Measurements from ENCODE around the gene TM4SF4.
A peak's percentile ranks its signal among the peaks of the same experiment; 100 is the strongest.

TM4SF4 gene

GRCh38 chr3:149455366-149455765, 19.1 kb upstream of the TM4SF4 start:
- DNase-seq (ENCODE audit: low spot score) = no peak

GRCh38 chr3:149455989-149456388, 18.5 kb upstream of the TM4SF4 start:
- no peak for DNase-seq (ENCODE audit: low spot score)

GRCh38 chr3:149459491-149460059, 14.9 kb upstream of the TM4SF4 start:
- DNase-seq (ENCODE audit: low spot score) = no peak

DNA sequence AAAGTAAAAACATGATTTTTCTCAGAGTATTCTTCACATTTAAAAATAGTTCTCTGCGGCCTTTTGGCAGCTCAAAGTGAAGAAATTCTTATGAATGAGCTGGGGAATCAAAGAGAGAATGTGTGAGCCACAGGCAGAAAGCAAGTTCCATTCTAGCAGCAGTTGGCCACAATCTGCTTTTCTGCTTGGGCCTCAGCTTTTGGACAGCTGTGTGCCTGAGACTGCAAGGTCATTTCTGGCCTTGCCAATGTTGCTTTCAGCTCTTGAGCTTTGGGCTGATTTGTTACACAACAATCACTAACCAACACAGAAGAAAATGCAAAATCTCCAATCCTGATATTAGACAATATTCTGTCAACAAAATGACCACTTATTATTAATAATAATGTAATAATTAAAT, 14.4 kb upstream of the TM4SF4 start:
- peak; percentile 40 for DNase-seq (ENCODE audit: low spot score)

DNA sequence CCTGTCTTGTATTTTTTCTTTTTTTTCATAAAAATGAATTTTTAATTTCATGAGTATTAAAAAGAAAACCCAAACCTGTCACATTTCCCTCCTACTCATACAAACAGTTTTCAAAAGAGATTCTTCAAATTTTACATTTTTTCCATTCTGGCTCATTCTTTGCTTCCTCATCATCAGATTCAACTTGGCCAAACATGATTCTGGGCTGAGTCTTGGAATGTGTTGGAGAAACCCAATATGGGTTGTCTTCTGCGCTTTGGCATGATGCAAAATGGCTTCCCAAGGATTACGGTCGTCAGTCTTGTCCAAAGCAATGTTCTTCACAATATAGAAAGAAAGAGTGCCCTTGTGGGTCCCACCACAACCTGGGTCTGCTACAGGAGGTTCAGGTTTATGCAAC, 12.4 kb upstream of the TM4SF4 start:
- no peak for DNase-seq (ENCODE audit: low spot score)

DNA sequence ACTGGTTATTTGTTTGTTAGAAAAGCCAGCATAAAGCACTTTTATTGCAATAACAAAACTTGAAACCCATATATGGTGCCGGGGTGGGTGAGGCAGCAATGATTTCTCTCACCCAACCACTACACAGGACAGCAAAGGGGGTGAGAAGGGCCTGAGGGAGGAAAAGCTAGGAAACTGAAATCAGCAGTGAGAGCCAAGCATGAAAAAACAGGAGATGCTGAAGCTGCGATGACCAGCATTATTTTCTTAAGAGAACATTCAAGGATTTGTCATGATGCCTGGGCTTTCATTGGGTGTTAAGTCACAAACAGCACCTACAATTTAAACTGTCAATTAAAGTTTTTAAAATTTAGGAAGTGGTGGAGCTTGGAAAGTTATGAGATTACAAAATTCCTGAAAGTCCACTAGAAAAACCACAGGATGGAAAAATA, 11.9 kb upstream of the TM4SF4 start:
- DNase-seq (ENCODE audit: low spot score) = no peak

GRCh38 chr3:149463921-149464320, 10.6 kb upstream of the TM4SF4 start:
- DNase-seq (ENCODE audit: low spot score) = no peak

- DNase-seq (ENCODE audit: low spot score) = no peak
Observed at GRCh38 chr3:149464542-149465328, 9.8 kb upstream of the TM4SF4 start.

DNA sequence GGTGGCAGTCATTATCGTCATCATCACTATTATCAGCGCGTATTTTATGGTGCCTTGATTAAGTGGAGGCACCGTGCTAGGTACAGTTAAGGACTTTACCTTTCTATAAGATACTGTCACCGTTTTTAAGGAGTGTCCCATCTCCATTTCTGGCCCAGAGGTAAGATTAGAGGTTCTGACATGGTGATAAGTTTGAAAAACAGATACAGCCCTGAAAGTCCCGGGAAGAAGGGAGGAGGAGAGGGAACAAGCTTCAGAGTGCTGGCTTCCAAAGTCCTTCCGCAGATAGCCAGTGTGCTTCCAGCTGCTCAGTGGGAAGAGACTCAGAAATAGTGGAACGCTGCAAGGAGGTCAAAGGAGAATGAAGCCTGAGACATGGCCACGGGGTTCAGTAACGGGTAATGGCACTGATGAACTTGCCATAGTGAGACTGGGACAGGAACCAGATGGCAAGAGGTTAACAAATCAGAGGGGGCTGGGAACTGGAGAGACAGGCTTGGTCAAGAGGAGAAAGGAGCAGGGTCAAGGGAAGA, 9.1 kb upstream of the TM4SF4 start:
- no peak for DNase-seq (ENCODE audit: low spot score)

DNA sequence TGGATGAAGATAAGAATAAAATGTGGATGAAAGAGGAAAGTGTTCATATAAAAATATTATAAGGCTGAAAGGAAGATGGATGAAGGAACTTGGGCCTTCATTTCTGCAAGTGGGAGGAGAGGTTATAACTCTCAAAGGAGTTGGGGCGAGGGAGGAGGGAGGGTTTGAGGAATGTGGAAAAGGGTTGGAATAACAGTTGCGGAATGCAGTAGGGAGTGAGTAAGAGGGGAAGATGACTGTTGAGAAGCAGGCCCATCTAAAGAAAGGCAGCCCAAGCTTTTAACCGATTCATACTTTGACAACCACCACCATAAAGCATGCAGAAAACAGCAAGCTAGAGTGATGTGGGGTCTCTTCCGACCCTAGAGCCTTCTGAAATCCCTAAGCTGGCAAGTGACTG, 8.3 kb upstream of the TM4SF4 start:
- peak; percentile 91 for DNase-seq (ENCODE audit: low spot score)

- no peak for DNase-seq (ENCODE audit: low spot score)
Observed at GRCh38 chr3:149468504-149469212, 5.8 kb upstream of the TM4SF4 start.

GRCh38 chr3:149470381-149470780, 4.1 kb upstream of the TM4SF4 start:
- DNase-seq (ENCODE audit: low spot score) = no peak

DNA sequence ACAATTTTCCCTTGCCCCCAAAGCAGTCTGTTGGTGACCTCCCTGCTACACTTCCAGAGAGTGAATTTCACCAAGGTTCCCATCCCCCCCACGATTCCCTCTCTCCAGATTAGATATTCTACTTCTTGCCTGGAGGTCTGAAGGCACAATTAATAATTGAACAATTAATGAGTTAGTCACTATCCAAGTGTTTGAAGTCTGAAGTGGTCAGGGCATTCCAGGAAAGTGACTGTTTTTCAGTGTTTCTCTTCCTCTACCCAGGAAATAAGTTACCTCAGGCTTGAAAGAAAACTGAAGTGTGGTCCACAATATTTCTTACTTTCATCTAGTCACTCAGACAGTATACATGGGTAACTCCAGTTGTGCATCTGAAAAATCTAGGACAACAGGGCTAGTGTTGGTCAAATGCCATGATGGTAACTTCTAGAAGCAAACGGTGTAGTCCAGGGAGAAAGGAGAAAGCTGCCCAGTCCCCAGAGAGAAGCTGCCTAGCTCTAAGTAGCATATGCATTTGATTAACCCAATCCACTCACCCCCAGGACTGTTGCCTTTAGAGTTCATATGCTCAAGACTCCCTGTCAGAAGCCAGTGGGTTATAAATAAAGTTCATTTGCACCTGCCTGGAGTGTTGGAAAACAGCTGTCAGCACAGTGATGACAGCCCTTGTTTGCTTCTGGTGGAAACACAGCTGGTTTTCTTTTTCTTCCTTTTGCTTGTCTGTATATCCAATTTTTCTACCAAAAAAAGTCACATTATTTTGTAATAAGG, 2.3 kb upstream of the TM4SF4 start:
- DNase-seq (ENCODE audit: low spot score) = no peak

DNA sequence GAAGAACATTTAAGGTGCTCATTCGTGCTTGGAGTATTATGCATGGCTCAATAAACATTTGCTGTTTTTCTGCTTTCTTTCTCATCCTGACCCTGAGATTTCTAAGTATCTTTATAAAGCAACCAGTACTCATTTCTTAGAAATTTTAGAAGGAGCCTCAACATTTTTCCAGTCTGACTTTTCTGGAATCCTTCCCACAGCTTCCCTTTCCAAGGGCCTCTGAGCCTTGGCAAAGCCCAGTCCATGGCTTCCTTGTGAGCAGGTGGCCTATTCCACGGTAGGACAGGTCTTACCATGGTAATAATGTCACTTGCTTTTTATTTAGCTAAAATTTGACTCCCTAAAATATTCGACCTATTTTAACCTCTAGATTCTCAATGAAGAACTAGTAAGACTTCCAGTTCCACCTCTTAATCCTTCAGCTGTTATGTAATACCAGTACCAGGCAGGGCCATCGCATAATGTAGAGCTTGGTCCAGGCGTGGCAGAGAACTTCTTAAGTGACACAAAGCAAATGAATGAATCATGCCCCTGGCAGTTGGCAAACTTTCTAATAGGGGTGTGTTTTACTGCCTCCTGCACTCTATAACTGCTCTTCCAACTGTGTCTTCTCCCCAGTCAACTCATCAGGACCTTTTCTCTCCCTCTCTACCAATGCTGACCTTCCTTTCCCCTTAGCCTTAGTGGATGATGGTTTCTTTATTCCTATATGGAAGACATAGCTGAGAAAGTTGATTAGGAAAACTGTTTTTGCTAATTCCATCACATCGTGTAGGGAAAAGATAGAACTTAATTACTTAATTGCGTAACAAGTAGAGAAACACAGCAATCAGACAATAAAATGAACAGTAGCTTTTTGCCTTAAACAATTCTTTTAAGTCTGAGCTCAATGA, 894 bp upstream of the TM4SF4 start:
- DNase-seq (ENCODE audit: low spot score) = peak; percentile 65

GRCh38 chr3:149475451-149476060, 1.1 kb downstream of the TM4SF4 start:
- DNase-seq (ENCODE audit: low spot score) = no peak

DNA sequence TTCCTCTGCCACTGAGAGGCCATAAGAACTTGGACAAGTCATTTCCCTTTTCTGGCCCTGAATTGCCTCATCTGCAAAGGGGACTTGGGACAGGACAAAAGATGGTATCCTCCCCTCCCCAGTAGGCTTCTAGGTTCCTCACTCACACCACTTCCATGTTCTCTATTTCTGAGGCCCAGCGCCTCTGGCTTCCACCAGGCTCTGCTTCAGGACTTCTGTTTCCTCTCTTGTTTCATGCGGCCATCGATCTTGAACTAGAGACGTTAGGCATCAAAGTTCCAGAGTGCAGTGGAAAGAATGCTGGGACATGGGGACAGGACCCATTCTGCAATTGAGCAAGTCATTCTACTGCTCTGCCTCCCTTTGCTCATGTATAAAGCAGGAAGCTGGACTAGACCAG, 1.7 kb downstream of the TM4SF4 start:
- DNase-seq (ENCODE audit: low spot score) = no peak

GRCh38 chr3:149479621-149480325, 5.3 kb downstream of the TM4SF4 start:
- DNase-seq (ENCODE audit: low spot score) = no peak

- peak; percentile 88 for DNase-seq (ENCODE audit: low spot score)
Observed at GRCh38 chr3:149480326-149481017, 6.0 kb downstream of the TM4SF4 start.

- DNase-seq (ENCODE audit: low spot score) = no peak
Observed at GRCh38 chr3:149481056-149481455, 6.6 kb downstream of the TM4SF4 start.
